Astrocyte (in vitro differentiated cells and primary cell): ENCODE measurements around the gene GREB1L.

Experiments
- CTCF ChIP-seq: IDR thresholded peaks from 2 replicates; pipeline ENCODE4 v1.5.1; 2011; ENCODE audit warnings: low read depth, mild to moderate bottlenecking, inconsistent platforms, low read length, moderate library complexity; ENCODE audit not compliant: insufficient read depth
- EZH2 ChIP-seq: IDR thresholded peaks from 2 replicates; pipeline ENCODE4 v1.6.1; 2012; ENCODE audit warnings: mild to moderate bottlenecking, low read length, inconsistent platforms; ENCODE audit not compliant: insufficient read depth

DNA sequence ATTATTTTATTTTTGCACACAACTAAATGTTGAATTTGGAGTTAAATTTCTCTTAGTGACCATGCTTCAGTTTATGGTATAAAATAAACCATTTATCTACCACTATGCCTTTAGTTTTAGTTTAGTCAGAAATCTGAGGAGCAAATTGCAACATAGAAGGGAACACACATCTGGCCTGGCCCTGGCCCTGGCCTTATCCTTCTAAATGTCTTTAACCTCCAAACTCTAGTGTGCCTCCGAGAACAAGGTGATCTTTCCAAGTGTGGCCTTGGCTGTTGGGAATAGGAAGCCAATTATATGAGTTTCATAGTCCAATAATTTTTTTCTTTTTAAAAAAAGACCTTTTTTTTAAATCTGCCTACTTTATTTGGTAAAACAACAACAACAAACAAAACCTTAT, 31.8 kb upstream of the GREB1L start:
- TF ChIP-seq CTCF: no peak
- TF ChIP-seq EZH2: no peak
